SIG-M5 treated with dmso at 0.1 percent for 504 hours (cell line): ENCODE data around the gene TBX21.
A peak's percentile ranks its signal among the peaks of the same experiment; 100 is the strongest.

Experiments
- DNase-seq: peaks from one replicate; lab custom pipeline; 2025; ENCODE audit not compliant: unreplicated experiment; lab: John Stamatoyannopoulos, UW

Gene TBX21

GRCh38 chr17:47762728-47763127 lies 29.7 kb downstream of the TBX21 start:
- DNase-seq, result no peak

GRCh38 chr17:47763913-47764582 lies 31.0 kb downstream of the TBX21 start:
- no peak for DNase-seq

GRCh38 chr17:47773649-47774048 lies 40.6 kb downstream of the TBX21 start:
- peak; percentile 60 for DNase-seq

- no peak for DNase-seq
These were observed 41.3 kb downstream of the TBX21 start for GRCh38 chr17:47774331-47774730.

- DNase-seq, result no peak
These were observed 42.0 kb downstream of the TBX21 start for GRCh38 chr17:47774987-47775580.

GRCh38 chr17:47776330-47777197 lies 43.5 kb downstream of the TBX21 start:
- DNase-seq, result peak; percentile 59

- no peak for DNase-seq
These were observed 45.2 kb downstream of the TBX21 start for GRCh38 chr17:47778184-47778635.

GRCh38 chr17:47781397-47781796 lies 48.4 kb downstream of the TBX21 start:
- no peak for DNase-seq

- peak; percentile 26 for DNase-seq
These were observed 52.6 kb downstream of the TBX21 start for GRCh38 chr17:47785538-47786123.

- peak; percentile 45 for DNase-seq
These were observed 56.9 kb downstream of the TBX21 start for GRCh38 chr17:47789611-47790561.

GRCh38 chr17:47791025-47791424 lies 58.0 kb downstream of the TBX21 start:
- no peak for DNase-seq

GRCh38 chr17:47792457-47792856 lies 59.4 kb downstream of the TBX21 start:
- no peak for DNase-seq

GRCh38 chr17:47792979-47793378 lies 59.9 kb downstream of the TBX21 start:
- DNase-seq, result no peak
